Stimulated activated naive B cell treated with anti-CD40 and anti-IgM and Interleukin-4, amounts not matched to agents 10 μg/mL and 1 μg/mL and 100 μg/mL, for 72 hours (primary cell): Measurements from ENCODE around the gene PABPC1L.

ENCODE experiments used
- ATAC-seq, 2 donors: fragments of 150-1000 bp; cut with Tn5 transposase; replicated peaks; 2 replicates each; pipeline ENCODE4 v1.10.0; 2021; ENCODE audit warnings: moderate library complexity in 1 of 2
- DNase-seq: peaks from one replicate; pipeline ENCODE4 v3.0.0; 2021
- H3K27ac Mint-ChIP-seq: one replicate; pipeline ENCODE4 v1.8.0; 2022; ENCODE audit warnings: mild to moderate bottlenecking, mixed read lengths
- H3K27me3 Mint-ChIP-seq, 2 donors: one replicate each; pipeline ENCODE4 v1.8.0; 2022; ENCODE audit warnings: mixed read lengths in 2 of 2
- H3K36me3 Mint-ChIP-seq, 2 donors: one replicate each; pipeline ENCODE4 v1.8.0; 2022; ENCODE audit warnings: mixed read lengths in 2 of 2, mild to moderate bottlenecking in 1 of 2
- H3K4me1 Mint-ChIP-seq, 2 donors: one replicate each; pipeline ENCODE4 v1.8.0; 2022; ENCODE audit warnings: mixed read lengths in 2 of 2, mild to moderate bottlenecking in 1 of 2
- H3K4me3 Mint-ChIP-seq, 2 donors: one replicate each; pipeline ENCODE4 v1.8.0; 2022; ENCODE audit warnings: mild to moderate bottlenecking in 2 of 2, mixed read lengths in 2 of 2, moderate library complexity in 1 of 2
- H3K9me3 Mint-ChIP-seq, 2 donors: one replicate each; pipeline ENCODE4 v1.8.0; 2022; ENCODE audit warnings: mixed read lengths in 2 of 2, mild to moderate bottlenecking in 1 of 2

The PABPC1L gene

DNA sequence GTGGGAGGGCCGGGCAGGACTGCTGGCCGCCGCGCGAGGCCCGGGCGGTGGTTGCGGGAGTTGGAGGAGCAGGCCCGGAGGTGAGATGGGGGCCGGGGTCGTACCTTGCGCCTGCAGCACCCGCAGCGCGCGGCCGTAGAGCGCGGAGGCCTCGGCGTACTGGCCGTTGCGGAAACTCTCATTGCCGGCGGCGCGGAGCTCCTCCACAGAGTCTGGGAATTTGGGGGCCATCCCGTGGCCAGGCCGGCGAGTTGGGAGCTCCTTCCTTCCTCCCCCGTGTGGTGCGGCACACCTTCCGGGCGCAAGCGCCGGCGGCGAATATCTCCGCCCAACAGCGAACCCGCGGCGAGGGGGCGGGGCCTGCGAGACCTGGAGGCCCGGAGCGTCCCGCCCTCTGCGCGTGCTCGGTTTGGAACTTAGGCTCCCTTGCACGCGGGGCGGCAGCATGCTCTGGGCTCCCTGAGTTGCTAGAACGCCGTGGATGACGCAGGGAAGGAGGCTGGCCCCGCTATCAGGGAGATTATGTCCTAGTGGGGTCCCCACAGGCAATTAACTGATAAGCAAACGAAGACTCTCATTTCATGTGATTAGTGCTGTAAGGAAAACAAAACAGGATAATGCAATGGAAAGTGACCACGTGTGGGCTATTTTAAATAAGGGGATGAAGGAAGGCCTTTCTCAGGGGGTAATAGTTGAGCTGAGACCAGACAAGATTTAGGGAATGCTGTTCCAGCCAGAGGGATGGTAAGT, 50.4 kb downstream of the PABPC1L start, which contains the start of gene TOMM34:
TSS of gene TOMM34 (minus strand) at position 295 of the 750 bp plus-strand sequence. CDS start at position 231, 64 bp downstream.
- Mint-ChIP-seq H3K36me3 (peaks cover 12 to 34% of the 10 kb centered on the region in 2 donors), H3K27ac (peak within 1 kb of the TSS; percentile 96), H3K4me3 (peak within 1 kb of the TSS; percentile 85 to 93), H3K27me3 (no peaks in the 10 kb centered on the region), H3K9me3 (no peaks in the 10 kb centered on the region), H3K4me1 (peaks cover 54 to 72% of the 10 kb centered on the region in 2 donors)
- DNase-seq (peak; percentile 87), ATAC-seq (peak; percentile 96 to 97)

GRCh38 chr20:44961011-44961869, 51.4 kb downstream of the PABPC1L start:
- no peak for DNase-seq
- H3K4me1 Mint-ChIP-seq, result peaks cover 45 to 70% of the 10 kb centered on the region in 2 donors
- ATAC-seq, result no peak
- no peaks in the 10 kb centered on the region for H3K27me3 Mint-ChIP-seq
- peaks cover 8 to 27% of the 10 kb centered on the region in 2 donors for H3K36me3 Mint-ChIP-seq
- peak overlapping the region; percentile 6 for H3K27ac Mint-ChIP-seq
- no peaks in the 10 kb centered on the region for H3K9me3 Mint-ChIP-seq
- H3K4me3 Mint-ChIP-seq, result no peak overlapping the region

DNA sequence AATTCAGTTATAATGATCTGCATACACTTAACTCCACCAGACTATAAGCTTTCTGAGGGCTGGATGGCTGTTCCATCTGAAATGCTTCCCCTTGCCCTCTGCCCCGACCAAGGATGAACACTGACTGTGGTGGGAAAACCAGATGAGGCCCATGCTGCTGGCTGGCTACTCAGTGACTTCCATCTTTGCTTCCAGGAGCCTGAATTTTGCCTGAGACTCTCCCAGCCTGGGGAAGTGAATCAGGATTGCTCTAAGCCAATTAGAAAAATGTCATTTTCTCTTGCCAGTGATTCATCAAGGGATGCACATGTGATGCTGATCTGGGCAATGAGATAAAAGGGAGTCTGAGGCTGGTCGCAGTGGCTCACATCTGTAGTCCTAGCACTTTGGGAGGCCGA, 52.0 kb downstream of the PABPC1L start:
- Mint-ChIP-seq H3K27ac (peak overlapping the region; percentile 56), H3K27me3 (no peaks in the 10 kb centered on the region), H3K9me3 (no peaks in the 10 kb centered on the region), H3K36me3 (peaks cover 10 to 29% of the 10 kb centered on the region in 2 donors), H3K4me1 (peaks cover 44 to 64% of the 10 kb centered on the region in 2 donors), H3K4me3 (no peak overlapping the region)
- ATAC-seq (no peak), DNase-seq (no peak)

GRCh38 chr20:44962483-44962882, 52.6 kb downstream of the PABPC1L start:
- Mint-ChIP-seq H3K27ac (no peak overlapping the region), H3K36me3 (peaks cover 16 to 34% of the 10 kb centered on the region in 2 donors)

GRCh38 chr20:44963325-44964215, 53.7 kb downstream of the PABPC1L start:
- H3K4me1 Mint-ChIP-seq, result peaks cover 37 to 58% of the 10 kb centered on the region in 2 donors
- ATAC-seq, result no peak
- no peak for DNase-seq
- no peaks in the 10 kb centered on the region for H3K9me3 Mint-ChIP-seq
- H3K36me3 Mint-ChIP-seq, result peaks cover 27 to 34% of the 10 kb centered on the region in 2 donors
- no peak overlapping the region for H3K4me3 Mint-ChIP-seq
- no peaks in the 10 kb centered on the region for H3K27me3 Mint-ChIP-seq
- H3K27ac Mint-ChIP-seq, result no peak overlapping the region

More at GRCh38 chr20:44962483-44962882, 52.6 kb downstream of the PABPC1L start:
- no peaks in the 10 kb centered on the region for H3K27me3 Mint-ChIP-seq
- H3K4me1 Mint-ChIP-seq, result peaks cover 44 to 60% of the 10 kb centered on the region in 2 donors
- ATAC-seq (no peak), DNase-seq (no peak)
- no peaks in the 10 kb centered on the region for H3K9me3 Mint-ChIP-seq
- H3K4me3 Mint-ChIP-seq, result no peak overlapping the region

DNA sequence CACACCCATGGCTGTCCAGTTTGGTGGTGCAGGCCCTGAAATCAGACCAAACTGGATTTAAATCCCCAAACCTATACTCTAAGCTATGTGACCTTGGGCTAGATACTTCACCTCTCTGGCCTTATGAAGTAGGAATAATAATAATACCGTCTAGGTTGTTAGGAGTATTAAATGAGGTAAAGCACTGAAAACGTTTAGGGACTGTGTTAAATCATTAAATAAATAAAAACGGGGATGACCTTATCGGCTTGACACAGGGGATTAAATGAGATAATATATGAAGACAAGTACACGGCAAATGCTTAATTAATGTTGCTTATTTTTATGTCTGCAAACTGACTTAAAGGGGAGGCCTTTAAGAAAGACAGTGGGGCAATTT, 55.8 kb downstream of the PABPC1L start:
- H3K4me1 Mint-ChIP-seq, result peaks cover 37 to 57% of the 10 kb centered on the region in 2 donors
- ATAC-seq (no peak), DNase-seq (no peak)
- peaks cover 35 to 37% of the 10 kb centered on the region in 2 donors for H3K36me3 Mint-ChIP-seq
- no peaks in the 10 kb centered on the region for H3K9me3 Mint-ChIP-seq
- peak overlapping the region; percentile 93 to 99 for H3K4me3 Mint-ChIP-seq
- H3K27me3 Mint-ChIP-seq, result no peaks in the 10 kb centered on the region
- H3K27ac Mint-ChIP-seq, result peak overlapping the region; percentile 98

GRCh38 chr20:44966030-44966961, 56.4 kb downstream of the PABPC1L start, which contains the start of gene STK4:
TSS of gene STK4 (plus strand) at chr20:44966512. CDS start at chr20:44966569, 57 bp downstream.
- peak within 1 kb of the TSS; percentile 93 to 99 for H3K4me3 Mint-ChIP-seq
- H3K9me3 Mint-ChIP-seq, result no peaks in the 10 kb centered on the region
- DNase-seq (peak; percentile 94), ATAC-seq (peak; percentile 78 to 81)
- H3K27me3 Mint-ChIP-seq, result no peaks in the 10 kb centered on the region
- H3K27ac Mint-ChIP-seq, result peak within 1 kb of the TSS; percentile 98
- peaks cover 41 to 44% of the 10 kb centered on the region in 2 donors for H3K36me3 Mint-ChIP-seq
- peaks cover 43 to 60% of the 10 kb centered on the region in 2 donors for H3K4me1 Mint-ChIP-seq

DNA sequence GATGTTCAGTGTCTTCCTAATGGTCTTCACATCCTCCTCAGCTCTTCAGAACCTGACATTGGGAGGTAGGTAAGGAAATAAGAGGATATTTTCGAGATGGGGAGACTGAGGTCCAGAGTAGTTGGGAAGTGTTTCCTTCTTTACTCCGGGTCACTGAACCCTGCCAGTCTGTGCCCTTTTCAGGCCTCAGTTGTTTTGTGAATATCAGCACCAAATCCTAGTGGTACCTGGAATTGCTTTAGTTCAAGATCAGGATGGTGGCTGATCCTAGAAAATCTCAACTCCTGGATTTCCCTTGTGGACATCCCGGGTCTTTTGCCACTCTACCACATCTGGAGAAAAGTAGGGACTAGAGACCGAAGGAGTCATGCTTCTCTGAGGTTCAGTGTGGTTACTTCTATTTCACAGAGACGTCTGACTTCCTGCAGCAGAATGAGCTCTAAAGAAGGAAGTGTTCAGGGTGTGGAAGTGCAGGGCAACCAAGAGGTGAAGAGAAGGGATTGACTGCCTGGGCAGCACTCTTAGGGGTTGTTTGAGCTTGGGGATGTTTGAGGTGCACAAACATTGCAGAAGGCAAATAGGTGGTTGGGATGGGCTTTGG, 57.4 kb downstream of the PABPC1L start:
- peak overlapping the region; percentile 93 to 99 for H3K4me3 Mint-ChIP-seq
- H3K27ac Mint-ChIP-seq, result peak overlapping the region; percentile 98

GRCh38 chr20:44969300-44969894, 59.5 kb downstream of the PABPC1L start:
- DNase-seq (peak; percentile 32), ATAC-seq (peak; percentile 34 to 43)
- no peaks in the 10 kb centered on the region for H3K27me3 Mint-ChIP-seq
- H3K36me3 Mint-ChIP-seq, result peaks cover 54 to 63% of the 10 kb centered on the region in 2 donors
- H3K9me3 Mint-ChIP-seq, result no peaks in the 10 kb centered on the region
- peak overlapping the region; percentile 93 to 99 for H3K4me3 Mint-ChIP-seq
- peaks cover 32 to 59% of the 10 kb centered on the region in 2 donors for H3K4me1 Mint-ChIP-seq
- peak overlapping the region; percentile 98 for H3K27ac Mint-ChIP-seq

More for the DNA sequence above, 57.4 kb downstream of the PABPC1L start:
- ATAC-seq (peak; percentile 29 to 44), DNase-seq (peak; percentile 18)
- no peaks in the 10 kb centered on the region for H3K27me3 Mint-ChIP-seq
- H3K4me1 Mint-ChIP-seq, result peaks cover 37 to 55% of the 10 kb centered on the region in 2 donors
- no peaks in the 10 kb centered on the region for H3K9me3 Mint-ChIP-seq
- H3K36me3 Mint-ChIP-seq, result peaks cover 42 to 45% of the 10 kb centered on the region in 2 donors

GRCh38 chr20:44970243-44970757, 60.4 kb downstream of the PABPC1L start:
- no peaks in the 10 kb centered on the region for H3K27me3 Mint-ChIP-seq
- H3K4me1 Mint-ChIP-seq, result peaks cover 36 to 65% of the 10 kb centered on the region in 2 donors
- H3K9me3 Mint-ChIP-seq, result no peaks in the 10 kb centered on the region
- peaks cover 62 to 72% of the 10 kb centered on the region in 2 donors for H3K36me3 Mint-ChIP-seq
- ATAC-seq, result peak; percentile 16 to 27
- peak overlapping the region; percentile 81 to 99 for H3K4me3 Mint-ChIP-seq
- DNase-seq, result no peak
- H3K27ac Mint-ChIP-seq, result peak overlapping the region; percentile 95

DNA sequence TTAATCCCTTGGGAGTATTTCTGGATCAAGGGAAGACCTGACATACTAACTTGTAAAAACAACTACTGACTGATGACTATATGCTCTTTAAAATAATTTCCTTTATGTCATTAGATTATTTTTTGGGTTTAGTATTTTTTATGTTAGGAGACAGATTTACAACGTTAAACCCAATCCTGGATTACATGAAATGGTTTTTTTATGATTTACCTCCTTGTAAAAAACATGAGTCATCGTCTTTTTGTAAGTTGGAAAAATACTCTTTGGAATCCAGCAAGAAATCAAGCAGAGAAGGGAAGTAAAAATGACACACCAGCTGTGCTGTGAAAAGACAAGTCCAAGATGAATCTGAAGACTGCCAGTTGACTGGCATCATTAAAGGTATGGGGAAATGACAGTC, 63.2 kb downstream of the PABPC1L start:
- Mint-ChIP-seq H3K4me1 (peaks cover 48 to 81% of the 10 kb centered on the region in 2 donors), H3K4me3 (peak overlapping the region in 1 of 2 donors; percentile 30), H3K27ac (peak overlapping the region; percentile 76), H3K27me3 (no peaks in the 10 kb centered on the region), H3K9me3 (peaks cover 0 to 4% of the 10 kb centered on the region in 2 donors), H3K36me3 (peaks cover 66 to 80% of the 10 kb centered on the region in 2 donors)
- no peak for DNase-seq
- no peak for ATAC-seq

- peaks cover 69 to 84% of the 10 kb centered on the region in 2 donors for H3K36me3 Mint-ChIP-seq
- H3K4me1 Mint-ChIP-seq, result peaks cover 41 to 76% of the 10 kb centered on the region in 2 donors
- peak overlapping the region in 1 of 2 donors; percentile 6 for H3K4me3 Mint-ChIP-seq
- H3K27ac Mint-ChIP-seq, result peak overlapping the region; percentile 90
- H3K27me3 Mint-ChIP-seq, result no peaks in the 10 kb centered on the region
- ATAC-seq (no peak), DNase-seq (no peak)
- H3K9me3 Mint-ChIP-seq, result peaks cover 0 to 4% of the 10 kb centered on the region in 2 donors
Observed at GRCh38 chr20:44976698-44977097, 66.8 kb downstream of the PABPC1L start.
